ENCODE measurements around the gene TFG. TPM values are rescaled to one million over a fixed set of nuclear protein-coding genes. Genes with fewer than 3 reads are reported as not detected.

The TFG gene
- total RNA-seq, 1 donor, result 81.4 TPM

DNA sequence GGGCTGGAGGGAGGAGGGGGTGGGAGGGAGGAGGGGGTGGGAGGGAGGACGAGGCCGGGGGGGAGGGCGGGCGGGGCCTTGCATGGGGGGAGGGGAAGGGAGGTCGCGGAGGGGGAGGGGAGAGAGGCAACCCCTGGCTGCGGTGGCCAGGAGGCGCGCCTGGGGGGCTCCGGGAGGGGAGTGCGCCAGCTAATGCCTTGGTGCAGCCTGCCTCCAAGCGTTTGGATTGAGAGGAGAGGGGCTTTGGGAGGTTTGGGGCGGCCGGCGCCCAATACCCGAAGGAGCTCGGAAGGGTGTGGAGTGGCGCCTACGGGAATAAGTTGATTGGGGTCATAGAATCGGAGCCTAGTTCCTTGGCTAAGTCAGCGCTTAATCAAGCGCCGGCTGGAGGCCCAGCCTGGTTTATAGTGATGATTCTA, 557 bp downstream of the TFG start:
- Histone ChIP-seq H4K20me1 (ENCODE audit: insufficient read depth, low read length) (peaks cover 43% of the 10 kb centered on the region), H2AFZ (ENCODE audit: low read length) (no peak overlapping the region), H3K27ac (ENCODE audit: low read depth, low read length) (peak overlapping the region; percentile 82), H3K27me3 (ENCODE audit: insufficient read depth, low read length) (no peaks in the 10 kb centered on the region), H3K4me1 (ENCODE audit: insufficient read depth, low read length) (peaks cover 21% of the 10 kb centered on the region), H3K4me3 (ENCODE audit: insufficient read depth, low read length) (peak overlapping the region; percentile 73), H3K79me2 (ENCODE audit: insufficient read depth, low read length) (peaks cover 53% of the 10 kb centered on the region), H3K4me2 (ENCODE audit: insufficient read depth, low read length) (peak overlapping the region; percentile 83), H3K9me3 (ENCODE audit: low read depth, low read length) (no peaks in the 10 kb centered on the region), H3K36me3 (ENCODE audit: insufficient read depth, low read length) (peaks cover 24% of the 10 kb centered on the region)
- peak; percentile 77 for DNase-seq (ENCODE audit: insufficient read length, low spot score, missing footprints)
- TF ChIP-seq, protein P1, sequence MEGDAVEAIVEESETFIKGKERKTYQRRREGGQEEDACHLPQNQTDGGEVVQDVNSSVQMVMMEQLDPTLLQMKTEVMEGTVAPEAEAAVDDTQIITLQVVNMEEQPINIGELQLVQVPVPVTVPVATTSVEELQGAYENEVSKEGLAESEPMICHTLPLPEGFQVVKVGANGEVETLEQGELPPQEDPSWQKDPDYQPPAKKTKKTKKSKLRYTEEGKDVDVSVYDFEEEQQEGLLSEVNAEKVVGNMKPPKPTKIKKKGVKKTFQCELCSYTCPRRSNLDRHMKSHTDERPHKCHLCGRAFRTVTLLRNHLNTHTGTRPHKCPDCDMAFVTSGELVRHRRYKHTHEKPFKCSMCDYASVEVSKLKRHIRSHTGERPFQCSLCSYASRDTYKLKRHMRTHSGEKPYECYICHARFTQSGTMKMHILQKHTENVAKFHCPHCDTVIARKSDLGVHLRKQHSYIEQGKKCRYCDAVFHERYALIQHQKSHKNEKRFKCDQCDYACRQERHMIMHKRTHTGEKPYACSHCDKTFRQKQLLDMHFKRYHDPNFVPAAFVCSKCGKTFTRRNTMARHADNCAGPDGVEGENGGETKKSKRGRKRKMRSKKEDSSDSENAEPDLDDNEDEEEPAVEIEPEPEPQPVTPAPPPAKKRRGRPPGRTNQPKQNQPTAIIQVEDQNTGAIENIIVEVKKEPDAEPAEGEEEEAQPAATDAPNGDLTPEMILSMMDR (IDR thresholded peaks at IDR 0.05; ENCODE audit: extremely low read depth, low read depth, low read length), result no peak

GRCh38 chr3:100710261-100710968, 1.1 kb downstream of the TFG start:
- H3K4me1 ChIP-seq (ENCODE audit: insufficient read depth, low read length), result peaks cover 21% of the 10 kb centered on the region
- TF ChIP-seq, protein P1 (IDR thresholded peaks at IDR 0.05; ENCODE audit: extremely low read depth, low read depth, low read length), result peak; percentile 34
- peaks cover 30% of the 10 kb centered on the region for H3K36me3 ChIP-seq (ENCODE audit: insufficient read depth, low read length)
- H4K20me1 ChIP-seq (ENCODE audit: insufficient read depth, low read length), result peaks cover 49% of the 10 kb centered on the region
- peak overlapping the region; percentile 73 for H3K4me3 ChIP-seq (ENCODE audit: insufficient read depth, low read length)
- H3K4me2 ChIP-seq (ENCODE audit: insufficient read depth, low read length), result peak overlapping the region; percentile 83
- H2AFZ ChIP-seq (ENCODE audit: low read length), result no peak overlapping the region
- no peaks in the 10 kb centered on the region for H3K9me3 ChIP-seq (ENCODE audit: low read depth, low read length)
- peak; percentile 73 for DNase-seq (ENCODE audit: insufficient read length, low spot score, missing footprints)
- no peaks in the 10 kb centered on the region for H3K27me3 ChIP-seq (ENCODE audit: insufficient read depth, low read length)
- H3K27ac ChIP-seq (ENCODE audit: low read depth, low read length), result peak overlapping the region; percentile 82
- peaks cover 58% of the 10 kb centered on the region for H3K79me2 ChIP-seq (ENCODE audit: insufficient read depth, low read length)

DNA sequence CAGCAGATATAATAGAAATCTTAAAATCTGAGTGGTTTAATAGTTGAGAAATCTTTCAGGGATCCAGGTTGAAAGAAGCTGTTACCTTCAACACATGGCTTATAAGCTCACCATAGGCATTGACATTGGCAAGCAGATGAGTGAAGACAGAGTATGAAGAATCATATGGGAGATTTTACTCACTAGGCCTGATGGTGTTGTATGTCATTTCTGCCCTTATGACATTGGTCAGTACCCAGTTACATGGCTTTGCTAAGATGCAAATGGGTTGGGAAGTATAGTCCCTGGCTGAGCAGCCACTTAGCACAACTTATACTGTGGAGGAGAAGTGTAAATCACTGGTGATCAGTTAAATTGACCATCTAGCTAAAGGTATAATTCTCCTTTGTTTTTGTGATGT, 5.9 kb downstream of the TFG start:
- TF ChIP-seq, protein P1 (IDR thresholded peaks at IDR 0.05; ENCODE audit: extremely low read depth, low read depth, low read length), result no peak
- peaks cover 53% of the 10 kb centered on the region for H3K36me3 ChIP-seq (ENCODE audit: insufficient read depth, low read length)
- H4K20me1 ChIP-seq (ENCODE audit: insufficient read depth, low read length), result peaks cover 83% of the 10 kb centered on the region
- DNase-seq (ENCODE audit: insufficient read length, low spot score, missing footprints), result no peak
- peaks cover 100% of the 10 kb centered on the region for H3K79me2 ChIP-seq (ENCODE audit: insufficient read depth, low read length)
- H3K27me3 ChIP-seq (ENCODE audit: insufficient read depth, low read length), result no peaks in the 10 kb centered on the region
- no peak overlapping the region for H3K4me3 ChIP-seq (ENCODE audit: insufficient read depth, low read length)
- peaks cover 27% of the 10 kb centered on the region for H3K4me1 ChIP-seq (ENCODE audit: insufficient read depth, low read length)
- no peak overlapping the region for H3K27ac ChIP-seq (ENCODE audit: low read depth, low read length)
- H3K4me2 ChIP-seq (ENCODE audit: insufficient read depth, low read length), result no peak overlapping the region
- no peaks in the 10 kb centered on the region for H3K9me3 ChIP-seq (ENCODE audit: low read depth, low read length)
- no peak overlapping the region for H2AFZ ChIP-seq (ENCODE audit: low read length)

GRCh38 chr3:100717063-100717462, 7.8 kb downstream of the TFG start:
- peaks cover 62% of the 10 kb centered on the region for H3K36me3 ChIP-seq (ENCODE audit: insufficient read depth, low read length)
- DNase-seq (ENCODE audit: insufficient read length, low spot score, missing footprints), result no peak
- H3K79me2 ChIP-seq (ENCODE audit: insufficient read depth, low read length), result peaks cover 98% of the 10 kb centered on the region
- H3K4me2 ChIP-seq (ENCODE audit: insufficient read depth, low read length), result peak overlapping the region; percentile 18
- TF ChIP-seq, protein P1 (IDR thresholded peaks at IDR 0.05; ENCODE audit: extremely low read depth, low read depth, low read length), result no peak
- H3K4me3 ChIP-seq (ENCODE audit: insufficient read depth, low read length), result no peak overlapping the region
- peaks cover 11% of the 10 kb centered on the region for H3K4me1 ChIP-seq (ENCODE audit: insufficient read depth, low read length)
- no peaks in the 10 kb centered on the region for H3K27me3 ChIP-seq (ENCODE audit: insufficient read depth, low read length)
- no peak overlapping the region for H2AFZ ChIP-seq (ENCODE audit: low read length)
- H4K20me1 ChIP-seq (ENCODE audit: insufficient read depth, low read length), result peaks cover 74% of the 10 kb centered on the region
- no peaks in the 10 kb centered on the region for H3K9me3 ChIP-seq (ENCODE audit: low read depth, low read length)
- H3K27ac ChIP-seq (ENCODE audit: low read depth, low read length), result no peak overlapping the region

Measured in osteoblast (primary cell).